PC-9 (cell line): ENCODE data around the gene ANKRD1. TPM values are rescaled to one million over a fixed set of nuclear protein-coding genes. Genes with fewer than 3 reads are reported as not detected.
"Not testable (repeated sequence)": the region's sequence is repeated elsewhere in the genome, so short reads cannot be mapped to it uniquely, and the experiment has no call there.

ENCODE experiments used
- BruUV-seq: library from RNA; stranded (reverse); fragments of 400-500 nt; replicated peaks from 2 replicates; lab custom pipeline; 2021; lab: Mats Ljungman, UMichigan
- CTCF ChIA-PET: fragments of 300-600 bp; sonication (Branson Sonifier 250); formaldehyde crosslinking; loops from one replicate; lab custom pipeline; 2022; ENCODE audit warnings: antibody characterized with exemption; lab: Charles Lee
- POLR2A ChIA-PET: fragments of 300-600 bp; sonication (Branson Sonifier 250); formaldehyde crosslinking; loops from one replicate; lab custom pipeline; 2022; ENCODE audit warnings: antibody characterized with exemption; ENCODE audit not compliant: unreplicated experiment; lab: Charles Lee
- DNase-seq, 2 experiments: peaks; one replicate each; pipeline versions ENCODE4 v3.0.0 to v3.0.0-alpha.2; 2015 to 2022; ENCODE audit warnings: mixed read lengths in 1 of 2
- H2AFZ ChIP-seq: fragments of 200-600 bp; sonication (generic); 2 replicates; pipeline ENCODE4 v1.8.1; 2017; ENCODE audit warnings: antibody characterized with exemption
- H3F3A ChIP-seq: fragments of 200-600 bp; sonication (generic); 2 replicates; pipeline ENCODE4 v1.8.1; 2017; ENCODE audit warnings: antibody characterized with exemption, mild to moderate bottlenecking, low read depth; ENCODE audit not compliant: insufficient read depth
- H3K27ac ChIP-seq: fragments of 200-600 bp; sonication (generic); 2 replicates; pipeline ENCODE4 v1.6.1; 2016; ENCODE audit warnings: mixed run types
- H3K27me3 ChIP-seq: fragments of 200-600 bp; sonication (generic); 2 replicates; pipeline ENCODE4 v1.6.1; 2016; ENCODE audit warnings: low read depth, mixed run types; ENCODE audit not compliant: insufficient read depth
- H3K36me3 ChIP-seq: fragments of 200-600 bp; sonication (generic); 2 replicates; pipeline ENCODE4 v1.6.1; 2016; ENCODE audit warnings: low read depth, mixed run types
- H3K4me1 ChIP-seq: fragments of 200-600 bp; sonication (generic); replicated peaks from 2 replicates; pipeline ENCODE4 v1.6.1; 2016; ENCODE audit warnings: mixed run types; ENCODE audit not compliant: insufficient read depth
- H3K4me2 ChIP-seq: fragments of 200-600 bp; sonication (generic); 2 replicates; pipeline ENCODE4 v1.6.1; 2017; ENCODE audit warnings: mixed run types
- H3K4me3 ChIP-seq: fragments of 200-600 bp; sonication (generic); 2 replicates; pipeline ENCODE4 v1.6.1; 2016; ENCODE audit warnings: mixed run types
- H3K79me2 ChIP-seq: fragments of 200-600 bp; sonication (generic); 2 replicates; pipeline ENCODE4 v1.6.1; 2017; ENCODE audit warnings: low read depth, mixed run types
- H3K9me2 ChIP-seq: fragments of 200-600 bp; sonication (generic); 2 replicates; pipeline ENCODE4 v1.8.1; 2017; ENCODE audit warnings: mild to moderate bottlenecking; ENCODE audit not compliant: insufficient read depth
- H3K9me3 ChIP-seq: fragments of 200-600 bp; sonication (generic); 2 replicates; pipeline ENCODE4 v1.8.1; 2016; ENCODE audit warnings: low read depth; ENCODE audit not compliant: insufficient read depth
- H4K20me1 ChIP-seq: fragments of 200-600 bp; sonication (generic); 2 replicates; pipeline ENCODE4 v1.8.1; 2017; ENCODE audit not compliant: insufficient read depth
- EZH2 ChIP-seq: fragments of 200-600 bp; sonication (generic); IDR thresholded peaks from 2 replicates; pipeline ENCODE4 v1.8.0; 2017; ENCODE audit warnings: antibody characterized with exemption, low read depth
- intact Hi-C: fragments of 100-400 bp; cut with micrococcal nuclease; formaldehyde crosslinking; loops from one replicate; pipeline ENCODE4 v1.10.0; 2022; ENCODE audit not compliant: unreplicated experiment
- total RNA-seq: library from RNA; stranded (reverse); gene quantifications from 2 replicates; pipeline ENCODE4 v1.2.3, GENCODE V29; 2021
- TF ChIP-seq, protein P1 (sequence below): fragments of 200-600 bp; sonication (generic); conservative IDR thresholded peaks from 2 replicates; pipeline ENCODE4 v1.6.1; 2017; ENCODE audit warnings: mixed run types, antibody characterized with exemption, mild to moderate bottlenecking, moderate library complexity

Gene ANKRD1
- total RNA-seq, 1 experiment from 2014 or later: 6.7 TPM

DNA sequence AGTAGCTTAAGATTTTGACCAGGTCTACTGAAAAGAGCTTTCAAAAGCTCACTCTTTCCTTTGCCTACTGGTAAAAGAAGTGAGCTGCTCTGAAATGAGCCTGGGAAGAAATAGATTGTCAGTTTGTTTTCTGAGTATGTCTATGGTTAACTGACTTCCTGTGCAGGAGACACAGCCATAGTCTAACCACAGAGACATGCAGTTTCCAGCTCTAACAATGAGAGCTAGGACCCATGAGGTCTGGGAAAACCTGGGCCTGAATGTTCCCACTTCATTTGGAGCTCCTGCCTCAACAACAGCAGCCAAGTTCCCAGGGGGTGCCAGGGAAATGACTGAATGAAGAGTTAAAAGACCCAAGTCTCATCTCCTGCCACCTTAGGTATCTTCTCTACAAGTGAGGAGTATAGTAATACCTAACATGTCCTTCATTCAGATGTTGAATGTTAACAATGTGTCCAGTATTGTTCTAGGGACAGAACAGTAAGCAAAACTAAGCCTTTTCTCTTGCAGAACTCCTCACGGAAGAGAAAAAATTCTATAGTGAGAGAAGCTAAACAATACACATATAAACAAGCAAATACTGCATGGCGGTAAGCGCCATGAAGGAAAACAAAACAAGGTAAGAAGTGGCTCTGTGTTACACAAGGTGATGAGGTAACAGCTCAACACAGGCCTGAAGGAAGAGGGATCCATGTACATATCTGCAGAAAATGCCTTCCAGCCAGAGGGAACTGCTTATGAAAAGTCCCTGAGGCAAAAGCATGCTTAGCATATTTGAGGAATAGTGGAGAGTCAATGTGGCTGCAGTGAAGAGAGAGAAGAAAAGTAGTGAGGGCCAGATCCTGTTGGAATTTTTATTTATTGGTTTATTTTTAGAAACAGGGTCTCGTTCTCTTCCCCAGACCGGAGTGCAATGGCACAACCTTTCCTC, 26.4 kb upstream of the ANKRD1 start:
- ChIA-PET CTCF (no interaction called here), POLR2A (interaction anchor here (0.6 to 0.7 kb wide), 2 partner anchors 18 to 35 kb away, joined by 4 to 5 read pairs; no protein-coding TSS in a partner anchor)

DNA sequence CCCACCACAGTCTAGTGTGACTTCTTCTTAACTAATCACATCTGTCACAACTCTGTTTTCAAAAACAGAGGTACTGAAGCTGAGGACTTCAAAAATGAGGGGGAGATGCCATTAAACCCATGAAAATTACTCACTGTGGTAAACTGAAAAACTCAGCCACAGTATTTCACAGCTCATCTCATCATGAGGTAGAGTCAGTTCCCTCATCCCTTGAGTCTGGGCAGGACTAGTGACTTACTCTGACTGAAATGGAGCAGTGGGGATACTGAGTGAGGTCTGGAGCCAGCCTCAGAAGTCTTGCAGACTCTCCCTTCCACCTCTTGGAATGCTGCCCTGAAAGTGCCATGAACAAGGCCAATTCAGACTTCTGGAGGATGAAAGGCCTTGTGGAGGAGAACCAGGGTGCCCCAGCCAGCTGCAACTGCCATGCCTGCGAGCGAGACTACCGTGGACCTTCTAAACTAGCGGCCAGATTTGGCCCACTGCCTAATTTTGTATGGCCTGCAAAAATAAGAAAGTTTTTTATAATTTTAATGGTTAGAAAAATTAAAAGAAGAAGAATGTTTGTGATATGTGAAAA, 24.7 kb upstream of the ANKRD1 start:
- Histone ChIP-seq H3K27ac (no peak overlapping the region), H3K79me2 (no peaks in the 10 kb centered on the region), H3F3A (no peaks in the 10 kb centered on the region), H2AFZ (no peak overlapping the region), H3K4me3 (no peak overlapping the region), H3K27me3 (no peaks in the 10 kb centered on the region), H3K4me2 (no peak overlapping the region), H3K36me3 (no peaks in the 10 kb centered on the region), H3K4me1 (no peaks in the 10 kb centered on the region), H3K9me3 (no peaks in the 10 kb centered on the region), H4K20me1 (no peaks in the 10 kb centered on the region), H3K9me2 (no peaks in the 10 kb centered on the region)
- TF ChIP-seq, protein P1, sequence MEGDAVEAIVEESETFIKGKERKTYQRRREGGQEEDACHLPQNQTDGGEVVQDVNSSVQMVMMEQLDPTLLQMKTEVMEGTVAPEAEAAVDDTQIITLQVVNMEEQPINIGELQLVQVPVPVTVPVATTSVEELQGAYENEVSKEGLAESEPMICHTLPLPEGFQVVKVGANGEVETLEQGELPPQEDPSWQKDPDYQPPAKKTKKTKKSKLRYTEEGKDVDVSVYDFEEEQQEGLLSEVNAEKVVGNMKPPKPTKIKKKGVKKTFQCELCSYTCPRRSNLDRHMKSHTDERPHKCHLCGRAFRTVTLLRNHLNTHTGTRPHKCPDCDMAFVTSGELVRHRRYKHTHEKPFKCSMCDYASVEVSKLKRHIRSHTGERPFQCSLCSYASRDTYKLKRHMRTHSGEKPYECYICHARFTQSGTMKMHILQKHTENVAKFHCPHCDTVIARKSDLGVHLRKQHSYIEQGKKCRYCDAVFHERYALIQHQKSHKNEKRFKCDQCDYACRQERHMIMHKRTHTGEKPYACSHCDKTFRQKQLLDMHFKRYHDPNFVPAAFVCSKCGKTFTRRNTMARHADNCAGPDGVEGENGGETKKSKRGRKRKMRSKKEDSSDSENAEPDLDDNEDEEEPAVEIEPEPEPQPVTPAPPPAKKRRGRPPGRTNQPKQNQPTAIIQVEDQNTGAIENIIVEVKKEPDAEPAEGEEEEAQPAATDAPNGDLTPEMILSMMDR: no peak
- no peak for TF ChIP-seq EZH2
- ChIA-PET POLR2A (no interaction called here), CTCF (interaction anchor here (0.6 kb wide), 1 partner anchor 353 kb away, joined by 7 read pairs; no protein-coding TSS in a partner anchor)
- no peak for DNase-seq
- BruUV-seq: no TSS peak
- intact Hi-C loops: no loop called here

More for the DNA sequence above, 26.4 kb upstream of the ANKRD1 start:
- intact Hi-C loops: no loop called here
- BruUV-seq: no TSS peak
- H3K79me2 ChIP-seq: no peaks in the 10 kb centered on the region
- no peaks in the 10 kb centered on the region for H3K4me1 ChIP-seq
- no peaks in the 10 kb centered on the region for H4K20me1 ChIP-seq
- H3K4me2 ChIP-seq: no peak overlapping the region
- DNase-seq: no peak
- H3K4me3 ChIP-seq: no peak overlapping the region
- no peaks in the 10 kb centered on the region for H3K9me3 ChIP-seq
- no peaks in the 10 kb centered on the region for H3K27me3 ChIP-seq
- no peak overlapping the region for H2AFZ ChIP-seq
- H3K27ac ChIP-seq: no peak overlapping the region
- no peaks in the 10 kb centered on the region for H3K36me3 ChIP-seq
- no peaks in the 10 kb centered on the region for H3F3A ChIP-seq
- no peaks in the 10 kb centered on the region for H3K9me2 ChIP-seq
- no peak for TF ChIP-seq EZH2
- TF ChIP-seq, protein P1: no peak

DNA sequence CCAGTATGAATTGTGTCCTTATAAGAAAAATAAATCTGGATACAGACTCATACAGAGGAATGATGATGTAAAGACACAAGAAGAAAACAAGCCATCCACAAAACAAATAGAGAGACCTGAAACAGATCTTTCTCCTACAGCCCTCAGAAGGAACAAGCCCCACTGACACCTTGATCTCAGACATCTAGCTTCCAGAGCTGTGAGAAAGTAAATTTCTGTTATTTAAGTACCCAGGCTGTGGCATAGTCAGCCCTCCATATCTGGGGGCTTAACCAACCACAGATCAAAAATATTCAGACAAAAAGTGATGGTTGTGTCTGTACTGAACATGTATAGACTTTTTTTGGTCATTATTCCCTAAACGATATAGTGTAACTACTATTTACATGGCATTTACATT, 23.9 kb upstream of the ANKRD1 start:
- DNase-seq: no peak
- intact Hi-C loops: no loop called here
- Histone ChIP-seq H3K4me2 (no peak overlapping the region), H3K4me1 (no peaks in the 10 kb centered on the region), H3K27me3 (no peaks in the 10 kb centered on the region), H3F3A (no peaks in the 10 kb centered on the region), H3K27ac (no peak overlapping the region), H3K9me3 (no peaks in the 10 kb centered on the region), H4K20me1 (no peaks in the 10 kb centered on the region), H3K9me2 (no peaks in the 10 kb centered on the region), H3K36me3 (no peaks in the 10 kb centered on the region), H3K79me2 (no peaks in the 10 kb centered on the region), H3K4me3 (no peak overlapping the region), H2AFZ (no peak overlapping the region)
- ChIA-PET CTCF (no interaction called here), POLR2A (no interaction called here)
- BruUV-seq: no TSS peak
- TF ChIP-seq, protein P1: no peak
- no peak for TF ChIP-seq EZH2

DNA sequence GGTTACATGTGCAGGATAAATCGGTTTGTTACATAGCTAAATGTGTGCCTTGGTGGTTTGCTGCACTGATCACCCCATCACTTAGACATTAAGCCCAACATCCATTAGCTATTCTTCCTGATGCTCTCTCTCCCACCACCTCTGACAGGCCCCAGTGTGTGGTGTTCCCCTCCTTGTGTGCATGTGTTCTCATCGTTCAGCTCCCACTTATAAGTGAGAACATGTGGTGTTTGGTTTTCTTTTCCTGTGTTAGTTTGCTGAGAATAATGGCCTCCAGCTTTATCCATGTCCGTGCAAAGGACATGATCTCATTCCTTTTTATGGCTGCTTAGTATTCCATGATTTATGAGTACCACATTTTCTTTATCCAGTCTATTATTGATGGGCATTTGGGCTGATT, 22.1 kb upstream of the ANKRD1 start:
- H3K4me2 ChIP-seq, H3K9me2 ChIP-seq, H3K4me1 ChIP-seq, H3K27ac ChIP-seq, H3K27me3 ChIP-seq, H2AFZ ChIP-seq, H3K79me2 ChIP-seq, H4K20me1 ChIP-seq, H3F3A ChIP-seq, BruUV-seq, DNase-seq, intact Hi-C loops, H3K9me3 ChIP-seq, H3K4me3 ChIP-seq, H3K36me3 ChIP-seq, POLR2A ChIA-PET: not testable (repeated sequence)
- CTCF ChIA-PET: interaction anchor here (0.6 kb wide), 1 partner anchor 147 kb away, joined by 3 read pairs; no protein-coding TSS in a partner anchor
